C4-2B (cell line): Measurements from ENCODE around the gene CABP7.

Experiments
- ZFX ChIP-seq: fragments of 450-650 bp; IDR thresholded peaks from 2 replicates; pipeline ENCODE4 v1.6.1; 2017
- TF ChIP-seq, protein P1 (sequence below): fragments of 450-650 bp; conservative IDR thresholded peaks from 2 replicates; pipeline ENCODE4 v1.5.1; 2017; ENCODE audit warnings: mild to moderate bottlenecking

DNA sequence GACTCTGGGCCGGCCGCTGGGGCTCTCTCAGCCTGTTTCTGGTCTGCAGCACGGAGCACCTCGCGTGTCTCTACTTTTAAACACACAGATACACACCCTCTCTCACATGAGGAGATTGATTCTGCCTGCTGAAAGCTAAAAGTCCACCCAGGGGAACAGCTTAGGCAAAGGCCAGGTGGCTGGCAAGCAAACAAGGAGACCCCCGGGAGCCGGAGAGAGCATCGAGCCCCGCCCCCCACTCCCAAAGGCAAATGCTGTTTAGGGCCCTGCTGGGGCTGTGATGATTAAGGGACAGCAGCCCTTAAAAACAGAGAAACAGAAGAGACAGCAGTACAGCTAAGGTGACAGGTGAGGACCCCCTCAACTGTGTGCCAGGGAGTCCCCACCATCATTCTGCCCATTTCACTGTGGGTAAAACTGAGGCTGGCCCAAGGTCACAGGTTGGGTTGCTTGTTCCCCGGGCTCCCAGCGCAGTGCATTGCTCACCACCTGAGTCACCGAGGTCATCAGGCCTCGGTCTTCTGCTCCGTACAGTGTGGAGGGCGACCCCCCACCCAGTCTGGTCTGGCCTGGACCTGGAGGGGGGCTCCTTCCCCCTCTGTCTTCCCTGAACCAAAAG is 6.8 kb downstream of the CABP7 start:
- TF ChIP-seq, protein P1, sequence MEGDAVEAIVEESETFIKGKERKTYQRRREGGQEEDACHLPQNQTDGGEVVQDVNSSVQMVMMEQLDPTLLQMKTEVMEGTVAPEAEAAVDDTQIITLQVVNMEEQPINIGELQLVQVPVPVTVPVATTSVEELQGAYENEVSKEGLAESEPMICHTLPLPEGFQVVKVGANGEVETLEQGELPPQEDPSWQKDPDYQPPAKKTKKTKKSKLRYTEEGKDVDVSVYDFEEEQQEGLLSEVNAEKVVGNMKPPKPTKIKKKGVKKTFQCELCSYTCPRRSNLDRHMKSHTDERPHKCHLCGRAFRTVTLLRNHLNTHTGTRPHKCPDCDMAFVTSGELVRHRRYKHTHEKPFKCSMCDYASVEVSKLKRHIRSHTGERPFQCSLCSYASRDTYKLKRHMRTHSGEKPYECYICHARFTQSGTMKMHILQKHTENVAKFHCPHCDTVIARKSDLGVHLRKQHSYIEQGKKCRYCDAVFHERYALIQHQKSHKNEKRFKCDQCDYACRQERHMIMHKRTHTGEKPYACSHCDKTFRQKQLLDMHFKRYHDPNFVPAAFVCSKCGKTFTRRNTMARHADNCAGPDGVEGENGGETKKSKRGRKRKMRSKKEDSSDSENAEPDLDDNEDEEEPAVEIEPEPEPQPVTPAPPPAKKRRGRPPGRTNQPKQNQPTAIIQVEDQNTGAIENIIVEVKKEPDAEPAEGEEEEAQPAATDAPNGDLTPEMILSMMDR = no peak
- TF ChIP-seq ZFX = no peak
